DOHH2 (cell line): ENCODE measurements around the gene PTF1A.
"Not testable (repeated sequence)": the region's sequence is repeated elsewhere in the genome, so short reads cannot be mapped to it uniquely, and the experiment has no call there.

Source experiments
- H3F3A ChIP-seq: fragments of 200-600 bp; sonication (generic), shearing (Covaris generic); 2 replicates; pipeline ENCODE4 v1.6.0; 2016; ENCODE audit warnings: antibody characterized with exemption, mild to moderate bottlenecking; ENCODE audit not compliant: control insufficient read depth, insufficient read depth
- H3K27ac ChIP-seq: fragments of 200-600 bp; sonication (generic); 2 replicates; pipeline ENCODE4 v1.5.1; 2014; ENCODE audit warnings: low read depth, mild to moderate bottlenecking, low read length, moderate library complexity
- H3K27me3 ChIP-seq: fragments of 200-600 bp; sonication (generic); 2 replicates; pipeline ENCODE4 v1.6.1; 2014; ENCODE audit warnings: mild to moderate bottlenecking, low read length, mixed read lengths; ENCODE audit not compliant: control insufficient read depth
- H3K36me3 ChIP-seq: fragments of 200-600 bp; sonication (generic); 2 replicates; pipeline ENCODE4 v1.6.1; 2014; ENCODE audit warnings: mild to moderate bottlenecking, low read length, moderate library complexity, mixed read lengths; ENCODE audit not compliant: control insufficient read depth
- H3K4me1 ChIP-seq: fragments of 200-600 bp; sonication (generic); 2 replicates; pipeline ENCODE4 v1.6.1; 2014; ENCODE audit warnings: mild to moderate bottlenecking, low read length, mixed read lengths; ENCODE audit not compliant: control insufficient read depth
- H3K4me2 ChIP-seq: fragments of 200-600 bp; sonication (generic); 2 replicates; pipeline ENCODE4 v1.6.0; 2014; ENCODE audit warnings: mild to moderate bottlenecking, low read length, moderate library complexity
- H3K4me3 ChIP-seq: fragments of 200-600 bp; sonication (generic); 2 replicates; pipeline ENCODE4 v1.5.1; 2014; ENCODE audit warnings: mild to moderate bottlenecking, low read length, mixed read lengths
- H3K79me2 ChIP-seq: fragments of 200-600 bp; sonication (generic); 2 replicates; pipeline ENCODE4 v1.6.1; 2014; ENCODE audit warnings: mild to moderate bottlenecking, low read length, mixed read lengths; ENCODE audit not compliant: control insufficient read depth
- H3K9me2 ChIP-seq: fragments of 200-600 bp; sonication (generic); replicated peaks from 2 replicates; pipeline ENCODE4 v1.6.1; 2014; ENCODE audit warnings: mild to moderate bottlenecking, low read length, mixed read lengths; ENCODE audit not compliant: control insufficient read depth
- H3K9me3 ChIP-seq: fragments of 200-600 bp; sonication (generic); 2 replicates; pipeline ENCODE4 v1.6.1; 2014; ENCODE audit warnings: antibody characterized with exemption, low read length, mixed read lengths; ENCODE audit not compliant: control insufficient read depth, insufficient read depth
- H4K20me1 ChIP-seq: fragments of 200-600 bp; sonication (generic); 2 replicates; pipeline ENCODE4 v1.6.0; 2014; ENCODE audit warnings: low read depth, mild to moderate bottlenecking, antibody characterized with exemption, low read length, moderate library complexity; ENCODE audit not compliant: control insufficient read depth, insufficient read depth
- CTCF ChIP-seq: fragments of 200-600 bp; sonication (generic); IDR thresholded peaks from one replicate; pipeline ENCODE4 v1.5.1; 2014; ENCODE audit warnings: antibody characterized with exemption, mild to moderate bottlenecking, low read depth, low read length; ENCODE audit not compliant: poor library complexity, severe bottlenecking
- EZH2phosphoT487 ChIP-seq: fragments of 200-600 bp; sonication (generic); IDR thresholded peaks from 2 replicates; pipeline ENCODE4 v1.6.1; 2017; ENCODE audit warnings: borderline replicate concordance, mild to moderate bottlenecking, antibody characterized with exemption, low read length, moderate library complexity, mixed read lengths

Gene PTF1A

GRCh38 chr10:23217471-23217870 is 25.4 kb downstream of the PTF1A start:
- H3K27ac ChIP-seq: no peak overlapping the region
- H3K9me2 ChIP-seq: no peaks in the 10 kb centered on the region
- H3K9me3 ChIP-seq: no peaks in the 10 kb centered on the region; the same call in 1 of the 2 replicates
- TF ChIP-seq EZH2phosphoT487: no peak
- TF ChIP-seq CTCF: no peak
- no peaks in the 10 kb centered on the region for H3K4me1 ChIP-seq
- no peak overlapping the region for H3K4me2 ChIP-seq
- no peaks in the 10 kb centered on the region for H4K20me1 ChIP-seq
- H3F3A ChIP-seq: no peaks in the 10 kb centered on the region
- no peaks in the 10 kb centered on the region for H3K36me3 ChIP-seq
- no peaks in the 10 kb centered on the region for H3K79me2 ChIP-seq
- no peak overlapping the region for H3K4me3 ChIP-seq
- peaks cover 13% of the 10 kb centered on the region; the same call in 1 of the 2 replicates for H3K27me3 ChIP-seq

- no peaks in the 10 kb centered on the region for H3K79me2 ChIP-seq
- TF ChIP-seq EZH2phosphoT487 (no peak), CTCF (no peak)
- no peaks in the 10 kb centered on the region for H3F3A ChIP-seq
- H3K4me3 ChIP-seq: no peak overlapping the region
- no peaks in the 10 kb centered on the region for H3K27me3 ChIP-seq
- peaks cover 6% of the 10 kb centered on the region for H3K4me1 ChIP-seq
- H3K36me3 ChIP-seq: no peaks in the 10 kb centered on the region
- no peaks in the 10 kb centered on the region for H4K20me1 ChIP-seq
- H3K9me2 ChIP-seq: no peaks in the 10 kb centered on the region
- no peak overlapping the region for H3K27ac ChIP-seq
- H3K4me2 ChIP-seq: no peak overlapping the region
- no peaks in the 10 kb centered on the region for H3K9me3 ChIP-seq
Measured at GRCh38 chr10:23230582-23230981, 38.5 kb downstream of the PTF1A start.

GRCh38 chr10:23238015-23238414 is 45.9 kb downstream of the PTF1A start:
- Histone ChIP-seq H3K36me3 (no peaks in the 10 kb centered on the region), H3K4me1 (no peaks in the 10 kb centered on the region), H3K9me2 (no peaks in the 10 kb centered on the region), H3K79me2 (no peaks in the 10 kb centered on the region), H3K4me2 (no peak overlapping the region), H3K27ac (no peak overlapping the region), H4K20me1 (no peaks in the 10 kb centered on the region), H3F3A (no peaks in the 10 kb centered on the region), H3K4me3 (no peak overlapping the region), H3K27me3 (no peaks in the 10 kb centered on the region), H3K9me3 (no peaks in the 10 kb centered on the region)
- TF ChIP-seq EZH2phosphoT487 (no peak), CTCF (no peak)

GRCh38 chr10:23241779-23242178 is 49.7 kb downstream of the PTF1A start:
- H3K79me2 ChIP-seq, H3K4me2 ChIP-seq, H3K4me3 ChIP-seq, H3K9me2 ChIP-seq, H4K20me1 ChIP-seq, H3K27me3 ChIP-seq, H3K36me3 ChIP-seq, H3K9me3 ChIP-seq, H3F3A ChIP-seq, H3K4me1 ChIP-seq, H3K27ac ChIP-seq: not testable (repeated sequence)
